ENCODE results near the gene CGNL1.

DNA sequence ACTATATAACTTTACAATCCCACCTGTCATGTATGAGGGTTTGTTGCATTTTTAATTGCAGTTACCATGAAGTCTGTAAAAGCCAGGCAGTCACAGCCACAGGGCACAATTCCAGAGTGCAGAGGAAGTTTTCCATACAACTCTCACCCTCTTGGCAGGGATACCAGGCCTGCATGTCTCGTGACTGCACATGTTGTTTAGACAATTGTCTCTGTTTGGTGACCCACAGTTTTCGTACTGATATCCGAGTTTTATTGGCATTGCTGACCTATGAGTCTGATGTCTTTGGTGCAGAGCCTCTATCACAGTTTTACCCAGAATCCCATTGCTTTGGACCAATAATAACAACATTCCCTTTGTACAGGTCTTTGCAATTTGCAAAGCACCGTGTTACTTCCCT is 190.5 kb downstream of the CGNL1 start:
- TF ChIP-seq, protein P1, sequence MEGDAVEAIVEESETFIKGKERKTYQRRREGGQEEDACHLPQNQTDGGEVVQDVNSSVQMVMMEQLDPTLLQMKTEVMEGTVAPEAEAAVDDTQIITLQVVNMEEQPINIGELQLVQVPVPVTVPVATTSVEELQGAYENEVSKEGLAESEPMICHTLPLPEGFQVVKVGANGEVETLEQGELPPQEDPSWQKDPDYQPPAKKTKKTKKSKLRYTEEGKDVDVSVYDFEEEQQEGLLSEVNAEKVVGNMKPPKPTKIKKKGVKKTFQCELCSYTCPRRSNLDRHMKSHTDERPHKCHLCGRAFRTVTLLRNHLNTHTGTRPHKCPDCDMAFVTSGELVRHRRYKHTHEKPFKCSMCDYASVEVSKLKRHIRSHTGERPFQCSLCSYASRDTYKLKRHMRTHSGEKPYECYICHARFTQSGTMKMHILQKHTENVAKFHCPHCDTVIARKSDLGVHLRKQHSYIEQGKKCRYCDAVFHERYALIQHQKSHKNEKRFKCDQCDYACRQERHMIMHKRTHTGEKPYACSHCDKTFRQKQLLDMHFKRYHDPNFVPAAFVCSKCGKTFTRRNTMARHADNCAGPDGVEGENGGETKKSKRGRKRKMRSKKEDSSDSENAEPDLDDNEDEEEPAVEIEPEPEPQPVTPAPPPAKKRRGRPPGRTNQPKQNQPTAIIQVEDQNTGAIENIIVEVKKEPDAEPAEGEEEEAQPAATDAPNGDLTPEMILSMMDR (IDR thresholded peaks at IDR 0.05): no peak
- no peak for TF ChIP-seq EZH2 (IDR thresholded peaks at IDR 0.05)
- no peak for TF ChIP-seq EZH2phosphoT487 (IDR thresholded peaks at IDR 0.05)
